HepG2 (cell line): ENCODE results near the gene GPR162. TPM values are rescaled to one million over a fixed set of nuclear protein-coding genes. Genes with fewer than 3 reads are reported as not detected.

ENCODE experiments used
- ATAC-seq: fragments of 200-7000 bp; cut with Tn5 transposase; 3 replicates; pipeline ENCODE4 v1.9.1; 2020; ENCODE audit warnings: mild to moderate bottlenecking, moderate library complexity
- BruUV-seq: library from RNA; stranded (reverse); fragments of 400-500 nt; replicated peaks from 2 replicates; lab custom pipeline; 2021; lab: Mats Ljungman, UMichigan
- CTCF ChIA-PET: fragments of 300-600 bp; formaldehyde crosslinking; extraction: SDS; loops from one replicate; lab custom pipeline; 2021; ENCODE audit warnings: low total read pairs, inconsistent platforms, low intra/inter-chr PET ratio; lab: Yijun Ruan, JAX
- POLR2A ChIA-PET: fragments of 350-600 bp; sonication (Branson Sonifier 250); formaldehyde crosslinking; loops from one replicate; lab custom pipeline; 2020; ENCODE audit warnings: antibody characterized with exemption, inconsistent platforms; lab: Yijun Ruan, JAX
- DNase-seq: peaks from one replicate; pipeline ENCODE4 v3.0.0-alpha.2; 2015; ENCODE audit warnings: low spot score
- FAIRE-seq: peaks from 3 replicates; lab custom pipeline; 2011; peaks lifted over from hg19 to GRCh38; lab: Jason Lieb, UNC
- H2AFZ ChIP-seq: one replicate; pipeline ENCODE4 v1.6.1; 2011; ENCODE audit warnings: low read length, inconsistent platforms
- H3K27ac ChIP-seq: fragments of 300-600 bp; 3 replicates; pipeline ENCODE4 v1.8.0; 2011; ENCODE audit warnings: mixed run types, mild to moderate bottlenecking, mixed read lengths, low read length, inconsistent platforms; ENCODE audit not compliant: insufficient read depth; ENCODE audit errors: extremely low read length
- H3K27me3 ChIP-seq, 2 experiments: fragments of 200-600 bp in 1 of 2; 2 replicates in 1 of 2; 3 replicates in 1 of 2; pipeline versions ENCODE4 v1.6.0 to v1.8.0; 2011; ENCODE audit warnings: low read length in 2 of 2, mild to moderate bottlenecking in 2 of 2, moderate library complexity in 2 of 2, inconsistent platforms in 1 of 2; ENCODE audit not compliant: insufficient read depth in 2 of 2, control insufficient read depth in 1 of 2
- H3K36me3 ChIP-seq, 2 experiments: fragments of 200-600 bp in 1 of 2; replicated peaks in 1 of 2; 2 replicates in 1 of 2; 3 replicates in 1 of 2; pipeline versions ENCODE4 v1.5.1 to v1.8.0; 2011; ENCODE audit warnings: low read length in 2 of 2, inconsistent platforms in 1 of 2; ENCODE audit not compliant: insufficient read depth in 2 of 2, control insufficient read depth in 1 of 2
- H3K4me1 ChIP-seq: 2 replicates; pipeline ENCODE4 v1.5.1; 2012; ENCODE audit warnings: low read length, inconsistent platforms; ENCODE audit not compliant: insufficient read depth
- H3K4me2 ChIP-seq: 2 replicates; pipeline ENCODE4 v1.6.0; 2011; ENCODE audit warnings: low read depth, low read length, inconsistent platforms
- H3K4me3 ChIP-seq, 3 experiments: fragments of 200-600 bp in 1 of 3; sonication (generic), shearing (Covaris generic) in 1 of 3; replicated peaks in 1 of 3; 2 replicates each; pipeline ENCODE4 v1.5.1; 2011 to 2016; ENCODE audit warnings: low read length in 3 of 3, inconsistent platforms in 2 of 3, low read depth in 2 of 3, mild to moderate bottlenecking in 2 of 3, control low read depth in 1 of 3, mixed read lengths in 1 of 3; ENCODE audit not compliant: insufficient read depth in 1 of 3
- H3K79me2 ChIP-seq: one replicate; pipeline ENCODE4 v1.6.1; 2011; ENCODE audit warnings: low read length, inconsistent platforms; ENCODE audit not compliant: insufficient read depth
- H3K9ac ChIP-seq: 2 replicates; pipeline ENCODE4 v1.6.0; 2011; ENCODE audit warnings: mild to moderate bottlenecking, low read depth, low read length, inconsistent platforms; ENCODE audit not compliant: insufficient read depth
- H3K9me3 ChIP-seq: 2 replicates; pipeline ENCODE4 v1.5.1; 2012; ENCODE audit warnings: mild to moderate bottlenecking, low read length
- H4K20me1 ChIP-seq: 2 replicates; pipeline ENCODE4 v1.6.0; 2011; ENCODE audit warnings: inconsistent platforms, mild to moderate bottlenecking, low read length, moderate library complexity; ENCODE audit not compliant: insufficient read depth
- CREM ChIP-seq, 2 experiments: sonication (generic) in 1 of 2; formaldehyde crosslinking in 1 of 2; IDR thresholded peaks; 2 replicates each; pipeline versions ENCODE4 v1.4.0 to v1.6.1; 2016 to 2020; ENCODE audit warnings: antibody characterized with exemption in 1 of 2, mild to moderate bottlenecking in 1 of 2, missing genetic modification reagents in 1 of 2
- ELF4 ChIP-seq: sonication (generic); formaldehyde crosslinking; IDR thresholded peaks from 2 replicates; pipeline ENCODE4 v1.5.0; 2020; ENCODE audit warnings: missing genetic modification reagents, mild to moderate bottlenecking, moderate library complexity, borderline replicate concordance
- HDAC1 ChIP-seq: sonication (generic); formaldehyde crosslinking; IDR thresholded peaks from 2 replicates; pipeline ENCODE4 v1.5.1; 2020; ENCODE audit warnings: mild to moderate bottlenecking, missing genetic modification reagents
- HOXA9 ChIP-seq: sonication (generic); formaldehyde crosslinking; IDR thresholded peaks from 2 replicates; pipeline ENCODE4 v1.8.1; 2022; ENCODE audit warnings: missing genetic modification reagents, mild to moderate bottlenecking, moderate library complexity, borderline replicate concordance
- KAT2B ChIP-seq: fragments of 150-350 bp; IDR thresholded peaks from 2 replicates; pipeline ENCODE4 v1.6.1; 2014; ENCODE audit warnings: low read depth, low read length, borderline replicate concordance
- MAX ChIP-seq: IDR thresholded peaks from 2 replicates; pipeline ENCODE4 v1.6.1; 2012; ENCODE audit warnings: inconsistent platforms
- NCOA5 ChIP-seq: sonication (generic); formaldehyde crosslinking; IDR thresholded peaks from 2 replicates; pipeline ENCODE4 v1.4.0; 2020; ENCODE audit warnings: missing genetic modification reagents
- PAXIP1 ChIP-seq: sonication (generic); formaldehyde crosslinking; conservative IDR thresholded peaks from 2 replicates; pipeline ENCODE4 v1.4.0; 2020; ENCODE audit warnings: mild to moderate bottlenecking, missing genetic modification reagents, moderate library complexity
- SAP130 ChIP-seq: IDR thresholded peaks from 2 replicates; pipeline ENCODE4 v1.6.1; 2016; ENCODE audit warnings: low read depth
- SOX5 ChIP-seq: IDR thresholded peaks from 2 replicates; pipeline ENCODE4 v1.6.1; 2016; ENCODE audit warnings: borderline replicate concordance
- TEAD3 ChIP-seq: optimal IDR thresholded peaks from 2 replicates; pipeline ENCODE3; 2016; ENCODE audit warnings: borderline replicate concordance
- TFAP4 ChIP-seq: sonication (generic); IDR thresholded peaks from 2 replicates; pipeline ENCODE4 v1.6.1; 2016; ENCODE audit warnings: low read depth, borderline replicate concordance
- ZMYM3 ChIP-seq: sonication (generic); formaldehyde crosslinking; IDR thresholded peaks from 2 replicates; pipeline ENCODE4 v1.5.1; 2020; ENCODE audit warnings: mild to moderate bottlenecking, missing genetic modification reagents
- ZNF878 ChIP-seq: sonication (generic); formaldehyde crosslinking; IDR thresholded peaks from 2 replicates; pipeline ENCODE4 v1.8.1; 2023; ENCODE audit warnings: mild to moderate bottlenecking, missing genetic modification reagents, moderate library complexity
- ZNF879 ChIP-seq: sonication (generic); formaldehyde crosslinking; IDR thresholded peaks from 2 replicates; pipeline ENCODE4 v1.8.1; 2023; ENCODE audit warnings: missing genetic modification reagents
- WGBS: methylation state at CpG from one replicate; pipeline ENCODE4 v1.1.6; 2017; ENCODE audit warnings: low lambda C conversion rate; 5-methylcytosine and 5-hydroxymethylcytosine counted together
- in situ Hi-C: cut with HindIII; loops from 2 replicates; pipeline ENCODE4 v1.10.0; 2017; ENCODE audit warnings: low pct_unique_long_range_greater_than_20kb; ENCODE audit not compliant: extremely low pct_ligation_motif_present
- intact Hi-C: fragments of 100-400 bp; cut with micrococcal nuclease; formaldehyde crosslinking; loops from one replicate; pipeline ENCODE4 v1.10.0; 2022; ENCODE audit not compliant: unreplicated experiment
- polyA plus RNA-seq, 8 experiments: library from polyadenylated mRNA; depleted of rRNA in 3 of 8; stranded (reverse) in 7 of 8; unstranded in 1 of 8; fragments of >200 nt; fragmentation: Illumina TruSeq in 4 of 8; extraction: Trizol in 4 of 8; gene quantifications; 2 replicates each; pipeline versions ENCODE4 v1.2.1 to v1.2.3, GENCODE V29; 2011 to 2016; ENCODE audit warnings: low read depth in 4 of 8, missing spikeins in 1 of 8, mixed read lengths in 1 of 8; ENCODE audit not compliant: insufficient read depth in 1 of 8
- total RNA-seq, 5 experiments: library from RNA; depleted of rRNA; stranded (reverse); fragments of >200 nt; fragmentation: Illumina TruSeq; extraction: Trizol; gene quantifications; 2 replicates each; pipeline ENCODE4 v1.2.3, GENCODE V29; 2016; ENCODE audit warnings: low read depth in 1 of 5

Gene GPR162
- total and polyA plus RNA-seq, 2 of the 13 experiments (the other 11 are each of a cell fraction or from before 2014, with no cell fraction given): 0.08 TPM; not detected in 1

- TF ChIP-seq TFAP4 (peak; percentile 59; the same call in 1 of the 2 replicates), CREM (IDR thresholded peaks at IDR 0.05) (peak; percentile 11; the same call in 1 of the 2 replicates), CREM (CRISPR knock-in tag; IDR thresholded peaks at IDR 0.05) (no peak), KAT2B (no peak), TEAD3 (peak; percentile 84), ZNF879 (peak; percentile 53; the same call in 1 of the 2 replicates), NCOA5 (no peak)
- TF ChIP-seq, all 625 proteins: peak for 245
Measured at GRCh38 chr12:6778574-6779550, 42.8 kb upstream of the GPR162 start (continued).

GRCh38 chr12:6779708-6780432 is 41.8 kb upstream of the GPR162 start:
- CTCF ChIA-PET: interaction anchor here (1.3 to 2.9 kb wide), 3 partner anchors 13 to 44 kb away, joined by 4 to 54 read pairs (median 16); partner anchors contain the start of gene MLF2
- FAIRE-seq (no peak), ATAC-seq (peak; percentile 29), DNase-seq (peak; percentile 39)
- in situ Hi-C loops: loop anchor here (5.0 kb wide), 1 partner anchor 33 kb away; no protein-coding TSS in a partner anchor
- H3K4me1 ChIP-seq: peaks cover 83% of the 10 kb centered on the region
- H3K9ac ChIP-seq: no peak overlapping the region
- no peaks in the 10 kb centered on the region for H3K36me3 ChIP-seq
- intact Hi-C loops: loop anchor here (1.0 to 2.0 kb wide), 3 partner anchors 27 to 45 kb away; partner anchors contain the start of gene MLF2
- H3K9me3 ChIP-seq: no peaks in the 10 kb centered on the region
- POLR2A ChIA-PET: interaction anchor here (0.6 to 3.3 kb wide), 5 partner anchors 9 to 26 kb away, joined by 3 to 28 read pairs (median 11); partner anchors contain the start of genes MLF2 and PTMS
- no peak overlapping the region for H3K27ac ChIP-seq
- no peaks in the 10 kb centered on the region for H3K79me2 ChIP-seq
- no TSS peak for BruUV-seq
- WGBS: 36% methylated on average over 5 of the region's 6 CpGs
- H3K27me3 ChIP-seq: peaks cover 2 to 16% of the 10 kb centered on the region in 2 experiments; a peak in 2 of 5 replicates
- H2AFZ ChIP-seq: no peak overlapping the region
- no peaks in the 10 kb centered on the region for H4K20me1 ChIP-seq
- peak overlapping the region; percentile 69 for H3K4me2 ChIP-seq
- H3K4me3 ChIP-seq: peak overlapping the region in 1 of 3 experiments; percentile 47; a peak in 2 of 6 replicates
- no peak for TF ChIP-seq ZNF878 (CRISPR knock-in tag)
- TF ChIP-seq SOX5 (CRISPR knock-in tag): 0 out of 2 replicates have a peak, but pooled peaks have one; percentile 11
- TF ChIP-seq MAX: peak; percentile 89
- TF ChIP-seq HOXA9 (CRISPR knock-in tag): no peak
- peak; percentile 64; the same call in 1 of the 2 replicates for TF ChIP-seq HDAC1 (CRISPR knock-in tag)
- peak; percentile 13; the same call in 1 of the 2 replicates for TF ChIP-seq ZMYM3 (CRISPR knock-in tag)
- TF ChIP-seq PAXIP1 (CRISPR knock-in tag): peak; percentile 86
- TF ChIP-seq ELF4 (CRISPR knock-in tag): 0 out of 2 replicates have a peak, but pooled peaks have one; percentile 28
- peak; percentile 53; the same call in 1 of the 2 replicates for TF ChIP-seq SAP130 (CRISPR knock-in tag)
